T-helper 2 cell (primary cell): ENCODE data around the gene BCAR3.
"Not testable (repeated sequence)": the region's sequence is repeated elsewhere in the genome, so short reads cannot be mapped to it uniquely, and the experiment has no call there.

Source experiments
- DNase-seq, 5 experiments: peaks; one replicate each; pipeline versions ENCODE4 v3.0.0 to v3.0.0-alpha.2; 2012 to 2022

Gene BCAR3

DNA sequence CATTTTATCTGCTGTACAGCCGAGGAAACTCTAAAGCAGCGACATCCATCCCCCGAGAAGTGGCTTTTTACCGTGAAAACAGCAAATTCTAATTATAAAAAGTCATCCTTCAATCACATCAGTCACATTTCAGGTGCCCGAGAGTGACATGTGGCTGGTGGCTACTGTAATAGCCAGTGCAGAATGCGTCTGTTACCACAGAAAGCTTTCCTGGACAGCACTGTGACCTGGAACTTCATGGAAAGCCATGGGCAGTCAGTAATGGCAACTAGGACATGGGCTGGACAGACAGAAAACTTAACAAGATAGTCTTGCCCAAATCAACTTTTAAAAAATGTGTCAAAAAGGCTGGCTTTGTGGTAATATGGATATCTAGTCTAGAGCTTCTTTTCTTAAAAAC, 106.6 kb downstream of the BCAR3 start:
- DNase-seq, result no peak

DNA sequence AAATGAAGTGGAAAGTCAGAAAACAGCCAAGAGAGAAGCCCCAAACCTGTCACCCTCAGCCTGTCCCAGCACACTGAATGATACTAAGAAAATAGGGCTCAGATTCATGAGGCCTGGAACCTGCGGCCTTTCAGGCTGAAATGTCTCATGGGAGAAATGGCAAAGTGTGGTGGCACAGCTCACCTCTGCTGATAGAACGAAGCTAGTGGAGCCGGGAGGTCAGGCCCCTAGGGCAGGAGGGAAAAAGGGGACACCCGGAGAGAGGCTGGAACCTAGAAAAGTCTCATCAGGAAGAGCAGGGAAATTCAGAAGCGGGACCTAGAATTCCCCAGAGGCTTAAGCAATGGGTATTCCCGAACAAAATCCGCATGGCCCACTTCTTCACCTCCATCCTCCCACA, 107.1 kb downstream of the BCAR3 start:
- no peak for DNase-seq

DNA sequence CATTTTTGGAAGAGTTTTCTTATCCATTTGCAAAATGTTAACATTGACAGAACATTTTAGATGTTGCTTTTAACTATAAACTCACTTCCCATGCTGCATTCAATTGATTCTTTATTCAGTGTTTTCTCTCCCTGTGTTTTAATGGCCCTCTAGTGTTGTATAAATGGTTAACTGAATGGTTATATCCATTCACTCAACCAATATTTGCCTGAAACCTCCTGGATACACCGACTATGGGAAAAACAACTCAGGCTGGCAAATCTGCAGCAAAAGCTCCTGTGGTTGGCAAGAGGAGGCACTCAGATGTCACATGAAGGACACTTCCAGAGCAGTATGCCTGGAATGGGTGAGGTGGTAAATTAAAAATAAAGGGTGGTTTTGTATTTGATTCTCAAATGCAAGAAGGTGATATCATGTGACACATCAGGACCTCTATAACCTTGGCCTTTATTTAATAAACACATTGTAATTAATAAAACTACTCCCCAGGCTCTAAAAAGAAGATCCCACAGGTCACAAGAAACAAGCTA, 107.6 kb downstream of the BCAR3 start:
- DNase-seq, result no peak

DNA sequence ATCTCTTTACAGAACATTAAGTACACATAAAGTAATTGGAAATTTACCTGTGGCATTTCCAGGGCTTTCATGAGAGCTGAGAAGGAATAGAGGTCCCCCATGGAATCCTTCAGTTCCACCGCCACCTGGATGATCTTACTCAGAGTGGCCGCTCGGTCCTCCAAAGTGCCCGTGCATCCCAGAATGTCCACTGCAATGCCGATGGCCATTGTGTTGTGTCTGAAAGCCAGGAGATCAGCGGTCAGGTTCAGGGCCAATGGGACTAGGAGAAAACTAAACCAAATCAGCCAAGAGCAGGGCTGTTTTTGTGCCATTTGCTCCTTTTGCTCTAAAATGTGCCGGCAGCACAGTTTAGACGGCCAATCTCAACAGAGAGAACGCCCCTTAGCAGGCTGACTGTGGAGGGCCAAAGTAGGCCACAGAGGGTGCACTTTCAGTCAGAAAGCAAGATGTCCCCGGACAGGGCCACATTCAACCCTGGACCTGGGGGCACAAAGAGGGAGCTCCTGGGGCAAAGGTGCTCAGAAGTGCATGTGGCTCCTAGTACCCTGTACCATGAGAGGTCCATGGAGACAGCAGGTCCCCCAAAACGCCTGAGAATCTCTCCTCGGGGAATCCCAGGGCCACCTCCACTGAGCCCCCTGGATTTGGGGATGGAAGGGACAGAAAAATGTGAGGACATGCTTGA, 109.9 kb downstream of the BCAR3 start:
- no peak for DNase-seq

DNA sequence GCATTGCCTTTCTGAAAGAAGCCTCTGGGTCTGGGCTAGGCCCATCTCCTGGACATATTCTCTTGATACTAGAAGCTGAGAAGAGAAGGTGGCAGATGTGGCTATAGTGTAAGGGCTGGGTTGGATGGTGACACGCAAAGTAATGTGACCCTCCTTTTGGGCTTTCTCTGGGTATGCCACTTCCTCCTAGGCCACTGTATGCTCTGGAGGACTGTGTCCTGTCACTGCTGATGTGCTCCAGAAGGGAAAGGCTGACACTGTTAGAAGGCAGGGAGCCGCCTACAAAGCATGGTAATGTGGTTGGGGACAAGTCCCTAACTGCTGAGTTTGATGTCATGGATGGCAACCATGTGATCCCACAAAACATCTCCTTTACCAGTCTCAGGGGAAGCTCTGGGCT, 112.1 kb downstream of the BCAR3 start:
- DNase-seq, result no peak

DNA sequence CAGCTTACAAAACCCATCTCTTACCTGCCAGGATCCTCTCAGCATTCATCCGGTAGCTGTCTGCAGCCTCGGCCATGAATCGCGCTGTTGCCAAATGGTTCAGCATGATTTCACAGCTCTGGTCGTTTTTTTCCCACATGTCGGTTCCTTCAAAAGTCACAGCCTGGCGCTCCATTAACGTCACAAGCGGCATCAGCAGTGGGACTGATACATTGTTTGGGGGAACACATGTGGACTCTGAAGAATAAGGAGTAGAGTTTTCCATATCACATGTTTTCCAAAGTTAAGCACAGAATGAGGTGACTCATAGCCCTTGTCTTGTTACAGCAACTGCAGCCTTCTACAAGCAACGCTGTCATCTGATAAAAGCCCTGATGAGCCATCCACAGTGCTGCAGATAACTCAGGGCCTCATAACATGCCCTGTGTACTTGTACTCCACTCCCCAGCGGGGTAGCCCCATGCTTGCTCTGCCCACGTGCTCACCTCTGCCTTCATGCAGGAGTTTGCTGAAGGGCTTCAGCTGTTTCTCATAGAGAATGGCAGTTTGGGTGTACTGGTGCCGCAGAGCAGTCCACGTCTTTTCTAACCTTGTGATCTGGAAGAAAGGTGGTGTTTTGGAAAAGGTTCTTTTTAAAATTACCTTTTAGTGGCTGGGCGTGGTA, 114.2 kb downstream of the BCAR3 start:
- DNase-seq, result no peak

DNA sequence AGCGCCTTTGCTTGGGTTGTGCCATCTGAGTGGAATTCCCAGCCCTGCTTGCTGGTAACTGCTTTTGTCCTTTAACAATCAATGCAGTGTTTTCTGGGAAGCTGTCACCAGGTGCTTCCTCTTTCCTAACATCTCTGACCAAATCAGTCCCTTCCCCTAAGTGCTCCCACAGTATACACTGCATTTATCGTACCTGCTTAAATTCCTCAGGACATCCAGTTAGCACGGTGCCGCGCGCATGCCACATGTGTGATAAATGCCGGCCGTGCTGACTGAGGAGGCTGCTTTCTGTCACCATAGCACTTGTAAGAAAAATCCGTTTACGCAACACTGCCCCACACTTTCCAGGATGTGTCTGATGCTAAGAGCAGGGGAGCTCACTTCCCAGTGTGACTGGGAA, 115.4 kb downstream of the BCAR3 start:
- no peak for DNase-seq

DNA sequence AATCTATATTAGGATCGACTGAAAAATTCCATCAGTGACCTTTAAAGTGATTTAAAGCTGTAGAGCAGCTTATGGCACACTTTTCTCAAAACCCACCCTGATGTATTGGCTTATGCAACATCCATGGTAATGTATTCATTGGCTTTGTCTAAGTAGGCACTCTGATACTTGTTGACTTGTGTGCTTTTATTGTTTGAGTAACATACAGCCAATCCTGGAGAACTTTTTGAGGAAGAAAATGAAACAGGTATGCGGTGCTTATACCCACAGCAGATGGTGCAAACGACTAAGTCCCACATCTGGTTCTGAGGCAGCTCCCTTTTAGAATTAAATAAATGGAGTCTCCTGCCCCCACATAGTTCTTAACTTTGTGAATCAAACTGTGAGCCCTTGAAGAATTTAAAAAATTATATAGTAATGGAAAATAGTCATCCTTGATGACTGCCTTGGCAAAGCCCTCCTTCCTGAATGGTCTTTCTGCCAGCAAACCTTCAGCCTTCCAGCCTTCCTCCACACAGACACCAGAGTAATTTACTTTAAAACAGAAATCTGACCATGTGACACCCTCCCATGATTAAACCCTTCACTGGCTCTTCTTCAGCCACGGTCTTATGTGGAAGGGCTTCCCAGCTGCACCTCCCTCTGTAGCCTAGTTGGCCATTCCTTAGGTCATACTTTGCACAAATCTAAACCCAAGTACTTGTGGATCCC, 116.0 kb downstream of the BCAR3 start:
- no peak for DNase-seq

DNA sequence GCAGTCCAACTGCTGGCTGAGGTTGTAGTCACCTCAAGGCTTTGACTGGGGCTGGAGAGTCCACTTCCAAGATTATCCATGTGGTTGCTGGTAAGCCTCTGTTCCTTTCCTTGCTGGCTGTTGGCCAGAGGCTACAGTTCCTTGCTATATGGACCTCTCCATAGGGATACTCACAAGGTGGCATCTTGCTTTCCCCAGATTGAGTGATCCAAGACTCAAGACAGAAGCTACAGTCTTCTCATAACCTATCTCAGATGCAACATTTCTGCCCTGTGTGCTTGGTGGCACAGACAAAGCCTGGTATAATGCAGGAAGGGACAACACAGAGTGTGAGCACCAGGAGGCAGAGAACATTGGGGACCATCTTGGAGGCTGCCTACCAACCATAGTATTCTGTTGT, 121.9 kb downstream of the BCAR3 start:
- no peak for DNase-seq

DNA sequence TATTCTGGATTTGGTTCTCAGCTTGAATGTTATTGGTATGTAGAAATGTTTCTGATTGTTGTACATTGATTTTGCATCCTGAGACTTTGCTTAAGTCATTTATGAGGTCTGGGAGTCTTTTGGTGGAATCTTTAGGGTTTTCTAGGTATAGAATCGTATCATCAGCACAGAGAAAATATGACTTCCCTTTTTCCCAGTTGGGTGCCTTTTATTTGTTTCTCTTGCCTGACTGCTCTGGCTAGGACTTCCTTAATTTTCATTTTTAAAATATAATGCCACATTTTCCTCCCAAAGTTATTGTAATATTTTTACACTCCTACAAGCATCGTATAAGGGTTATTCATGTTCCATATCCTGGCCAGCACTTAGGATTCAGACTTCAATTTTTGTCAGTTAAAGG, 122.6 kb downstream of the BCAR3 start:
- no peak for DNase-seq

DNA sequence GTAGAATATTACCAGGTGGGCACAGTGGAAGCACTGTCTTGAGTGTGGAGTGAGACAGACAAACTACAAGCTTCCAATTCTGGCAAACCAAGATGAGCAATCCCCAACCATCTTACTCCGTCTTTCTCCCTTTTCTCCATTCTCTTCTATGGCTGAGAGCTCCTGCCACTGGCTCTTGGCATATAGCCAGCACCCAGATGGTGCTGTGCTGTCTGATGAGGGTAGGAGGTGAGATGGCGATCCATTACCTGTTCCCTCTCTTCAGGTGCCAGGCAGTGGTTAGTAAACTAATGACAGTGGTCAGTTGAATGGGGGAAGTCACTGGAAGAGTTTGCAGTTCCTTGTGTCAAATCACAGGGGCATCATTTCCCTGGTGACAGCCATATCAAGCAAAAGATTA, 125.3 kb downstream of the BCAR3 start:
- DNase-seq, result no peak

DNA sequence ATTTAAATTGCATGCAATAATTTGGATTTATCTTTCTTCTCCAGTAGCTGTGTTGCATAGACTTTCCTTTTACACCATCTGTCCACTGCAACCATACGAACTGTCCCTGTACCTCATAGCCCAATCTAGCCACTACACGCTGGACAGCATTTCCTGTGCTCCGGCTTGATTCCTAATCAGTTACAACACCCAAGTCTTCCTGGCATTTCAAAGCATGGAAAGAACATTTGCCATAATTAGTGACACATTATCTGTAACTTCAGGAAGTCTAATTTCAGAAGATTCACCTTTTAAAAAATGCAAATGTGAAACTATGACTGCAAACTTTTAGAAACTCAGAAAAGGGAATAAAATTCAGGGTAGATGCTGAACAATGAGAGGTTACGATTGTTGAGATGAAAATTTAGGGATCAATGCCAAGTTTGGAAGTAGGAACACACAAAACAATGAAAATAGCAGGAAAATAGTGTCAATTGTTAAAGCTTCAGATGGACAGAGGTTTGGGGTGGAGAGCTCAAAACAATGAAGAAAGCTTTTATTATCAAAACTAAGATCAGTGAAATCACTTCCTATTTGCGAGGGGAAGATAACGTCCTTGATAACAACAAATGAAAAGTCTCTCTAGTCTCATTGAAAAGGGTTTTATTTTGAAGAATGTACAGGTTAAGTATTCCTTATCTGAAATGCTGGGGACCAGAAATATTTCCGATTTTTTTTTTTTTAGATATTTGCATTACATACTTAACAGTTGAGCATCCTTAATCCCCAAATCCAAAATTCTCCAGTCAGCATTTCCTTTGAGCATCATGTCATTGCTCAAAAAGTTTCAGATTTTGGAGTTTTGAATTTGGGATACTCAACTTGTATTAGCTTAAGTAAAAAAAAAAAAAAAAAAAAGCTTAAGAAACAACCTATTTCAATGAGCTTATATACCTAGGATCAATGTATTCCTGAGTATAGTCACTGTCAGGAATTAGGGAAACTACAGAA, 126.5 kb downstream of the BCAR3 start:
- DNase-seq, result peak in 1 of 5 experiments; percentile 56

DNA sequence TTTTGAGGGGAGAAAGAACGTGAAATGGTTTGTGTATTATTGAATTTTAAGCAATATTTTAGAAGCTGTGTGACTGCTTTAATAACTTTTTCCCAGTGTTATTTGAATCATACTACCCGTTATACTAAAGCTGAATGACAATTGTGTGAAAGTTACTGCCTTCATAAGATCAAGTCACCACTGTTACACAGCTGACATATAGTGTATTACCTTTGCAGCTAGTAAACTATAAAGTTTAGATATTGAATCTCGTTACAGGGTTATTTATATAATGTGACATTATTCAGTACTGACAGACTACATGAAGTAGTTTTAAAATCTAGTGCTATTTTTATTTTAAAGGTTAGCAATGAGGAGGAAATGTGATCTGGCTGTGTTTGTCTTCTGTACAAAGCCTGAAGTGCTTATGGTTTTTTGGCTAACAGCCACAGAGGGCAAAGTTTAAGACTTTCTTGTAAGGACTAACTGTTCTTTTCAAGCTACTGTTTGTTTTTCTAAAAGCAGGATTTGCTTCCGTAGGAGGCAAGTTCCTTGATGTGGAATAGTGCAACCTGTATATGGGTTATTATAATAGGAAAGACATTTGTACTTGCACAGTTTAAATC, 127.6 kb downstream of the BCAR3 start:
- DNase-seq, result not testable (repeated sequence)

DNA sequence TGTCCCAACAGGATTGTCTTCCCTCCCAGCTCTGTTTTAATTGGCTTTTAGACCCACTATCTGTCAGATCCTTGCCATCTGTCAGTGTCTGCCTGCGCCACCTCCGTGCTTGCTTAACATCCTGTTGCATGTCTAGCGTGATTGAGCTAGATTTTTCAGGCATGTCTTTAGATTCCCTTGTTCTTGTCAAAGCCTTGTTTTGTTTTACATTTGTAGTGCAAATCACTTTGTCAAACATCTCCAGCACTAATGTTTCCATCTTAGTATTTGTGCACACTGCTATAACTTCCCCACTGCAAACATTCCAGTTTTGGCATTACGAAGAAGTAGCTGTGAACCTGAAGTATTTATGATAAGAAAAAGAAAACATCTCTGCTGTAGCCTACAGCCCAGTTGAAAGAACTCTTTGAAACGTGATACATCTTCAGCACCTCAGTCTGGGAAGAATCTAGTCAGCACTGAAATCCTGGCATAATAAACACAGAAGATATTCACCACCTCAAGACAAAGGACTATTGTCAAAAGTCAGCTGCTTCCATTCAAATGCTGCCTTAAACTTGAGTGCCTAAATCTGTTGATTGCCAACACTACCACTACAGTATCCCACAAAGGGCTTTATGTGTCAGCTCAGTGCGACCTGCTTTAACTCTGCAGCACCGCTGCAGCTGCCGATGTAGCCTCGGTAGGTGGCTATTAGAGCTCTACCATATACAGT, 128.7 kb downstream of the BCAR3 start:
- DNase-seq, result no peak

DNA sequence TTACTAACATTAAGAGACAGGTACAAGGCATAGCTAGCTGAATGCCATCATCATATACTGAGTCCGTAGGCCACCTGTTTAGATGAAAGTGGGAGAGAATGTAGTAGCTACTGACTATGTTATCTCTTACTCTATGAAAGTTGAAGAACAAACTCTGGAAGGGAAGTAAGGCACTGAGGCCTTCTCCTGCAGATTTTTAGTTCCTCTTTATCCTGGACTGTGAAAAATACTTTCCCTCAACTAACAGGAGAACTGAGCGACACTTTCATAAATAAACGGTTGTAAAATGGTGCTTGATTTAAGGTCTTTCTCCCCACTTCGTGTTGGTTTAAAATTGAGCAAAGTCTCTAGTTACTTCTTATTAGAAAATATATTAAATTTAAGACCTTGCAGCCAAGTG, 131.8 kb downstream of the BCAR3 start:
- DNase-seq, result no peak

DNA sequence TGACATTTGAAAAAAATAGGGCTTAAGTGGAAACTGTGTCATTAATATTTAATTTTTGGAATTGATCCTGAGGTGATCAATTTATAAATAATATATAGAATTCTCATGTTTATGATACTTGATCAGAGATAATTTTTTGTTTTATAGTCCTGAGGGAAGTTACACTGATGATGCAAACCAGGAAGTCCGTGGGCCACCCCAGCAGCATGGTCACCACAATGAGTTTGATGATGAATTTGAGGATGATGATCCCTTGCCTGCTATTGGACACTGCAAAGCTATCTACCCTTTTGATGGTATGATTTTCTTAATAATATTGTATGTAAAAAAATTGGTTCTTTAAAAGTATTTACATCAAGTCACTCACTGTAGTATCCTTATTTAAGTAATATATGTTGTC, 132.5 kb downstream of the BCAR3 start:
- no peak for DNase-seq

DNA sequence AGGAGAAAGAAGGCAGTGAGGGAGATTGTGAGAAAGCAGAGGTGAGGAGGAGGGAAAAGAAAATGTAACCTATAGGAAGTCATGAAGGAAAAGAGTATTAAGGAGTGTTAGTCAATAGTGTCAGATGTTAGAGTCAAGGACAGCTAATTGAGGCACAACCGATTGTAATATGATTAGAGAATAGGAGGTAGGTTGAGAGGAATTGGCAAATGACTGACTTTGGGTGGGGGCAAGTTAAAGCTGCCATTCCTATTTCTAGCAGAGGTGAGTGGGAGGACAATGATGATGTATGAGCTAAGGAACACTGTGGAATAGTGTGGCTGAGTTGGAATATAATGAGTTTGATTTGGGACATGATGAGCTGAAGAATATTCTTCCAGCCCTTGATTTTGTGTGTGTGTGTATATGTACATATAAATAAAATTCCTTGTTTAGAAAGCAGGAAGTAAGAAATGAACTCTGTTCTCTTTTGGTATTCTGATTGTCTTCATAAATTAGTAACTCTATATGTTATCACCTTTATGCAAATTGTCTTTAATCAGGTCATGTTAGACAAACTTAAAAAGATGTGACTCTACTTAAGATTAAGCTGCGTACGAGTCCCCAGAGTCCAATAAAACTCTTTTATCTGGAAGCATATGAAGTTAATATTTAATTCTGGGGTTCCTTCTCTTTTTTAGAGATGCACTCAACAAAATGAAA, 135.3 kb downstream of the BCAR3 start:
- DNase-seq, result no peak

DNA sequence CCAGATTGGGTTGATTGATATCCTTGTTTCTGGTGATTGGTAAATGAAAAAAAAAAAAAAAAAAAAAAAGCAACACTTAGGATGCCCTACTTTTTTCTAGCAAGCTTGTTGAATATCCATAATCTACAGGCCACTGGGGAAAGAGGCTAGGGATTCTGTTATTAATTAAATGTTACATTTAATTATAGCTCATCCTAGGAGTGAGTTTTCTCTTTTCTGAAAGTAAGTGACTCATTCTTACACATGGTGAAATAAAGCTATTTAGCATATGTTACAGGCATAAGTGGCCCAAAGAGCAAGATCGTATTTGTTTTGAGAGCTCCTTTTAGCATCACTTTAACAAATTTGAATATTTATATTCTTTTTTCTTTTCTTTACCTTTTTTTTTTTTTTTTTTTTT, 139.2 kb downstream of the BCAR3 start:
- DNase-seq, result no peak

DNA sequence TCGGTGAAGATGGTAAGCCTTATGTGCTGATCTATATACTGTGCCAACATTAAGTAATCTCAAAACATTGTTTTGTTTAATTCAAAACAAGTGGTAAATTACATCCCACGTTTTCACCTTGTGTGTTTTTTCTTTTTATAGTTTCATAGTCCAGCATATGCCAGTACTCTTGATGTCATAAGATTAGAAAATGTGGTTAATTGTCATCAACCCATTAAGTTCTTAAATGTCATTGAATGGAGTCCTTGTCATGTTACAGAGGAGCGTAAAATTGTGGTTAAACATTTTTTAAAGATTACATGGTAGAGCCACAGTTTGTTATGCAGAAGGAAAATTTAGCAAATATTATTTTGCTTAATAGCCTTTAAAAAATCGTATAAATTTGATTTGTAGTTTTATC, 140.6 kb downstream of the BCAR3 start:
- DNase-seq, result no peak

DNA sequence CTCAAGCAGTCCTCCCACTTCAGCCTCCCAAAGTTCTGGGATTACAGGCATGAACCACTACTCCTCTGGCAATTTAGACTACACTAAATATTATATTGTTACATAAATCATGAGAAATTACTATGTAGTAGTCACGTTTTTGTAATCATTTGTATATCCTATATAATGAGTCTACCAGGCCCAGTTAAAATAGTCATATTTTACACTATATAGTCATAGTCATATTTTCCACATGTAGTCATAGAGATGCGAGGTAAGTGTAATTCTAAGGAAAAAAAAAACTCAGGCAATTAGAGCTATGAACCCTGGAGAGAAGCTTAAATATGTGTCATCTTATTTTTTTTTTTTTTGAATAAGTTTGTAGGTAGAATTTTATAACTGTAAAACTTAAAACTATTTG, 143.7 kb downstream of the BCAR3 start:
- DNase-seq, result no peak

DNA sequence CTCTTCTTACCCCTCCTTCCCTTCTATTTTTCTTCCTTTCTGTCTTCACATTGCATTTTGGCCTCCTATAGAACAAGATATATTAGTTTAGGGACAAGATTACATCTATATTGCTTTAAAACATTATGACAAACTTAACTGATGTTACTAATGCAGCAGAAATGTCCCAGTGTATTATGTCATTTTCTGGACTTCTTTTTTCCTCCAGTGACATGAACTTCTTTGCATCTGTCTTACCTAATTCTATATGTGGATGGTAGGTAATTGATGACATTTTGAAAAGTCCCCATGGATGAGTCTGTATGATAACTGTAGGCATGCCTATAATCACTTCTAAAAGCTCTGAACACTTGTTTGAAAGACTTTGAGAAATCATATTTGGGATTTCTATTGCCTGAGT, 144.2 kb downstream of the BCAR3 start:
- no peak for DNase-seq
